Left lobe of liver (tissue), 2 donors: ENCODE measurements around the gene MCM3AP. TPM values are rescaled to one million over a fixed set of nuclear protein-coding genes. Genes with fewer than 3 reads are reported as not detected.
"Not testable (repeated sequence)": the region's sequence is repeated elsewhere in the genome, so short reads cannot be mapped to it uniquely, and the experiment has no call there.

Experiments used
- ATAC-seq: fragments of 200-7000 bp; cut with Tn5 transposase; one replicate; pipeline ENCODE4 v1.9.1; 2020; ENCODE audit warnings: mild to moderate bottlenecking, moderate library complexity
- DNase-seq: peaks from one replicate; pipeline ENCODE4 v3.0.0-alpha.2; 2020; ENCODE audit warnings: low spot score
- total RNA-seq: library from RNA; stranded (reverse); gene quantifications from one replicate; pipeline ENCODE4 v1.2.1, GENCODE V29; 2021
- donor health status: DM: no; HTN: no; CAD: no; lungs with moderate emphysema.
- donor health status: DM: no; HTN: yes; CAD: no.

Gene MCM3AP
- total RNA-seq, 1 donor from 2014 or later: 46.9 TPM

GRCh38 chr21:46245213-46245915 is 40.0 kb downstream of the MCM3AP start:
- no peak for DNase-seq
- ATAC-seq: no peak

- no peak for ATAC-seq
- no peak for DNase-seq
Observed at GRCh38 chr21:46244602-46245001, 40.8 kb downstream of the MCM3AP start.

- no peak for DNase-seq
- no peak for ATAC-seq
Observed at GRCh38 chr21:46243960-46244361, 41.5 kb downstream of the MCM3AP start.

GRCh38 chr21:46243325-46243724 is 42.1 kb downstream of the MCM3AP start:
- ATAC-seq: no peak
- no peak for DNase-seq

GRCh38 chr21:46241577-46241976 is 43.8 kb downstream of the MCM3AP start:
- ATAC-seq, DNase-seq: not testable (repeated sequence)

- no peak for ATAC-seq
Observed at GRCh38 chr21:46239817-46240325, 45.5 kb downstream of the MCM3AP start.

GRCh38 chr21:46237474-46237873 is 47.9 kb downstream of the MCM3AP start:
- ATAC-seq (no peak), DNase-seq (no peak)

More at GRCh38 chr21:46239817-46240325, 45.5 kb downstream of the MCM3AP start:
- no peak for DNase-seq

GRCh38 chr21:46234436-46234950 is 50.9 kb downstream of the MCM3AP start:
- DNase-seq (no peak), ATAC-seq (no peak)

- ATAC-seq: no peak
- DNase-seq: no peak
Observed at GRCh38 chr21:46229923-46230260, 55.5 kb downstream of the MCM3AP start.

- DNase-seq (peak; percentile 66), ATAC-seq (peak; percentile 51)
Observed at GRCh38 chr21:46229133-46229922, 56.1 kb downstream of the MCM3AP start.

- ATAC-seq (peak; percentile 80), DNase-seq (peak; percentile 99)
Observed at GRCh38 chr21:46228345-46229051, 56.9 kb downstream of the MCM3AP start, which contains the start of gene LSS. Gene LSS, minus strand, starts transcription at chr21:46228774. Its CDS starts 29 bp downstream, at chr21:46228745.

- DNase-seq (no peak), ATAC-seq (no peak)
Observed at GRCh38 chr21:46227811-46228344, 57.5 kb downstream of the MCM3AP start.

GRCh38 chr21:46226920-46227599 is 58.4 kb downstream of the MCM3AP start:
- DNase-seq (no peak), ATAC-seq (peak; percentile 45)

GRCh38 chr21:46226146-46226545 is 59.3 kb downstream of the MCM3AP start:
- peak; percentile 15 for ATAC-seq
- no peak for DNase-seq

- DNase-seq: not testable (repeated sequence)
Observed at GRCh38 chr21:46223661-46224060, 61.8 kb downstream of the MCM3AP start.

GRCh38 chr21:46223217-46223616 is 62.2 kb downstream of the MCM3AP start:
- no peak for ATAC-seq
- DNase-seq: no peak

More at GRCh38 chr21:46223661-46224060, 61.8 kb downstream of the MCM3AP start:
- ATAC-seq: not testable (repeated sequence)

GRCh38 chr21:46222436-46223116 is 62.8 kb downstream of the MCM3AP start:
- ATAC-seq: no peak
- DNase-seq: no peak

GRCh38 chr21:46221664-46222435 is 63.6 kb downstream of the MCM3AP start:
- ATAC-seq (no peak), DNase-seq (no peak)

- DNase-seq (no peak), ATAC-seq (no peak)
Observed at GRCh38 chr21:46220847-46221246, 64.6 kb downstream of the MCM3AP start.
